ENCODE results near the gene SEMA4D.

GRCh38 chr9:89525446-89526374, 27.8 kb upstream of the SEMA4D start:
- TF ChIP-seq CTCF (IDR thresholded peaks at IDR 0.05) (no peak), POLR2A (IDR thresholded peaks at IDR 0.05) (no peak), EP300 (IDR thresholded peaks at IDR 0.05) (no peak), POLR2AphosphoS5 (IDR thresholded peaks at IDR 0.05) (no peak)
